ENCODE data around the gene AKR1B15.
A peak's percentile ranks its signal among the peaks of the same experiment; 100 is the strongest.

DNA sequence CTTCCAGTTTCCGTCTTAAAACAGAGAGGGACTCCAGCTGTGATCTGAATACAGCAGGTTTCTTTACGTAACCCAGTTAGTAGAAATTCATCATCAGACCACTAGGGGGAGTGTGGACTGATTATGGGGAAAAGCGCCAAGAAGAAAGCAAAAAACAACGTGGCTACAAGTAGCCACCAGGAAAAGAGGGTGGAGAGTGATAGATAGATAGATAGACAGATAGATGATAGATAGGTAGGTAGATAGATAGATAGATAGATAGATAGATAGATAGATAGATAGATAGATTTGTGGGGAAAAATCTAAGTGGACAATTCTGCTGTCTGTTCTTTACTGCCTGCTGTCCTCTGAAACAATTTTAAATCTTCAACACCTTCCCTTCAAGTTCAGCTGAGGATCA lies 34.2 kb upstream of the AKR1B15 start:
- TF ChIP-seq, protein P1, sequence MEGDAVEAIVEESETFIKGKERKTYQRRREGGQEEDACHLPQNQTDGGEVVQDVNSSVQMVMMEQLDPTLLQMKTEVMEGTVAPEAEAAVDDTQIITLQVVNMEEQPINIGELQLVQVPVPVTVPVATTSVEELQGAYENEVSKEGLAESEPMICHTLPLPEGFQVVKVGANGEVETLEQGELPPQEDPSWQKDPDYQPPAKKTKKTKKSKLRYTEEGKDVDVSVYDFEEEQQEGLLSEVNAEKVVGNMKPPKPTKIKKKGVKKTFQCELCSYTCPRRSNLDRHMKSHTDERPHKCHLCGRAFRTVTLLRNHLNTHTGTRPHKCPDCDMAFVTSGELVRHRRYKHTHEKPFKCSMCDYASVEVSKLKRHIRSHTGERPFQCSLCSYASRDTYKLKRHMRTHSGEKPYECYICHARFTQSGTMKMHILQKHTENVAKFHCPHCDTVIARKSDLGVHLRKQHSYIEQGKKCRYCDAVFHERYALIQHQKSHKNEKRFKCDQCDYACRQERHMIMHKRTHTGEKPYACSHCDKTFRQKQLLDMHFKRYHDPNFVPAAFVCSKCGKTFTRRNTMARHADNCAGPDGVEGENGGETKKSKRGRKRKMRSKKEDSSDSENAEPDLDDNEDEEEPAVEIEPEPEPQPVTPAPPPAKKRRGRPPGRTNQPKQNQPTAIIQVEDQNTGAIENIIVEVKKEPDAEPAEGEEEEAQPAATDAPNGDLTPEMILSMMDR (IDR thresholded peaks at IDR 0.05), result peak; percentile 74 to 83 (median 78)
- TF ChIP-seq EP300 (IDR thresholded peaks at IDR 0.05) (no peak), POLR2AphosphoS5 (IDR thresholded peaks at IDR 0.05) (no peak)

Data from esophagus muscularis mucosa (tissue), 4 donors.